A673 (cell line): ENCODE data around the gene ZFP62.

ENCODE experiments used
- EZH2 ChIP-seq: fragments of 200-600 bp; sonication (generic); IDR thresholded peaks from 2 replicates; pipeline ENCODE4 v1.6.1; 2017; ENCODE audit warnings: borderline replicate concordance, low read depth, mild to moderate bottlenecking, mixed read lengths, antibody characterized with exemption, low read length; ENCODE audit not compliant: poor library complexity, severe bottlenecking
- TF ChIP-seq, protein P1 (sequence below): fragments of 300-800, 200-600 bp; sonication (generic); conservative IDR thresholded peaks from 2 replicates; pipeline ENCODE4 v1.5.1; 2017; ENCODE audit warnings: low read depth, mild to moderate bottlenecking, antibody characterized with exemption, low read length, moderate library complexity, mixed read lengths

DNA sequence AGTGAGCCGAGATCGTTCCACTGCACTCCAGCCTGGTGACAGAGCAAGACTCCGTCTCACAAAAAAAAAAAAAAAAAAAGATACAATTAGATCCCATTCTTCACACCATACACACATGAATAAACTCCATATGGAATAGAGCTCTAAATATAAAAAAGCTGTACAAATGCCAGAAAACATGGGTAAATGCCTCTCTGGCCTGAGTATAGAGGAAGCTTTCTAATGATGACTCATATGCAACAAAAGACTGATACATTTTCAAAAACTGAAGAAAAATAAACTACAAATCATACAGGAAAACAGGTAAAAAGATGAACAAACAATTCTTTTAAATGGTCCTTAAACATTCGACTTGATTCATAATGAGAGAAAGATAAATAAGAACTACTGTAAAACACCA is 8.6 kb downstream of the ZFP62 start:
- TF ChIP-seq, protein P1, sequence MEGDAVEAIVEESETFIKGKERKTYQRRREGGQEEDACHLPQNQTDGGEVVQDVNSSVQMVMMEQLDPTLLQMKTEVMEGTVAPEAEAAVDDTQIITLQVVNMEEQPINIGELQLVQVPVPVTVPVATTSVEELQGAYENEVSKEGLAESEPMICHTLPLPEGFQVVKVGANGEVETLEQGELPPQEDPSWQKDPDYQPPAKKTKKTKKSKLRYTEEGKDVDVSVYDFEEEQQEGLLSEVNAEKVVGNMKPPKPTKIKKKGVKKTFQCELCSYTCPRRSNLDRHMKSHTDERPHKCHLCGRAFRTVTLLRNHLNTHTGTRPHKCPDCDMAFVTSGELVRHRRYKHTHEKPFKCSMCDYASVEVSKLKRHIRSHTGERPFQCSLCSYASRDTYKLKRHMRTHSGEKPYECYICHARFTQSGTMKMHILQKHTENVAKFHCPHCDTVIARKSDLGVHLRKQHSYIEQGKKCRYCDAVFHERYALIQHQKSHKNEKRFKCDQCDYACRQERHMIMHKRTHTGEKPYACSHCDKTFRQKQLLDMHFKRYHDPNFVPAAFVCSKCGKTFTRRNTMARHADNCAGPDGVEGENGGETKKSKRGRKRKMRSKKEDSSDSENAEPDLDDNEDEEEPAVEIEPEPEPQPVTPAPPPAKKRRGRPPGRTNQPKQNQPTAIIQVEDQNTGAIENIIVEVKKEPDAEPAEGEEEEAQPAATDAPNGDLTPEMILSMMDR = no peak
- TF ChIP-seq EZH2 = no peak
